CD4-positive, alpha-beta T cell treated with Interleukin-15 for 1 hour (primary cell): ENCODE measurements around the gene UQCRC1.
A peak's percentile ranks its signal among the peaks of the same experiment; 100 is the strongest.

Source experiments
- DNase-seq: peaks from one replicate; pipeline ENCODE4 v3.0.0-alpha.2; 2020

The UQCRC1 gene

DNA sequence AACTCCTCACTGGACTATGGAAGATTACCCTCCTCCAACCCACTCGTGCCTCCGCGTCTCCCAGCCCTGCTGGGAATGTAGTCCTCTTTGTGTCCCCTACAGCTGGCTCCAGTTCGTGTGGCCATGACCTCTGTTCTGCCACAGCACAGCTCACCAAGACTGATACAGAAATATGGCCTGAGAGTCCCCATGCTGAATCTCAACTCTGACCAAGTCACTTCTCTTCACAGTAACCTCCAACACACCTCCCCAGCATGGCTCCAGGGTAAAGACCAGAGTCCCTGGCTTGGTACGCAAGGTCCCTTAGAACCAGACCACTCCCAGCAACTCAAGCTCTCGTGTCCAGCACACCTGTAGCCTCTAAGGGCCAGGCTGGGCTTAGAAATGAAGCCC, 12.0 kb downstream of the UQCRC1 start:
- no peak for DNase-seq

DNA sequence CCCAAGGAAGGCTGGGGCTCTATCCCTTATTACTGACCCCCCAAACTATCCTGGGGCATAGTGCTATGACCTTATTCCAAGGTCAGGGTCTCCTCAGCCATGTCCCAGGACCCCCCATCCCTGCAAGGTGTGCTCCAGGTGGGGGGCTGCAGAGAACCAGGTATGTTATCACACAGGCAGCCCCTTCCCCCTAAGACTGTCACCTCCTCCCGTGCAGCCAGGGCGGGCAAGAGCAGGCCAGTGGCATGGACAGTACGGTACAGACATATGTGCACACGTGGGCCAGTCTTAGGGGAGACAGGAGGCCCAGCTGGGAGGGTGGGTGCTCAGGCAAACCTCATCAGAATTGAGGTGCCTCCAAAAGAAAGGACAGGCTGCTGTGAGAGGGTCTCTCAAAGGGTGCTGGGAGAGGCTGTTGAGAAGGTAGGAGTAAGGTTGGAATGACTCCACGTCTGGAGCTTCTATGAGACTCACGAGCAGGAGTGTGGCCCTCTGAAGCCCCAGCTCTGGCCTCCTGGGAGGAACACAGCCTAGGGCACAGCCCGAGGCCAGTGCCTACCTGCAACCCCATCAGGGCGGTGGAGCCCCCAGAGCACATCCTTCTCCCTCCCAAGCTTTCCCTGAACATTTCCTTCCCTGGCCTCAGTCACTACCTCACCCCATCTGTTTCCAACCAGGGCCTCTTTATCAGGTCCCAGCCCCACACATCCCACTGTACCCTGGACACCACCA, 12.6 kb downstream of the UQCRC1 start:
- no peak for DNase-seq

DNA sequence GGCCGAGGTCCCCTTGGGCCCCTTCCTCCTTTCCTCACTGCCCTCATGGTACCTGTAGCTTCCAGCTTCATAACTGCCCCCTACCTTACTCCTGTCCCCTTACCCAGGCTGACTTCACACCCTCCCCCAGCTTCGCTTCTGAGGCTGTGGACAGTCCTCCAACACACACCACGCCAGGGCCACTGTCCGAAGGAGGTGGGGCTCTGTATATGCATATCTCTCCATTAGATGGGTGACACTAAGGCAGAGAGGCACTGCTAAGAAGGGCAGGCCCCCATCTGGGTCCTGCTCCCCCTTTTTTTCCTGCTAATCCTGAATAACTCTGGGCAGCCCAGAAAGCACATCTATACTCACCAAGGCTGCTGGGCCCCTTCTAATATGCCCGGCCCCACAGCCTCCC, 13.3 kb downstream of the UQCRC1 start:
- no peak for DNase-seq

DNA sequence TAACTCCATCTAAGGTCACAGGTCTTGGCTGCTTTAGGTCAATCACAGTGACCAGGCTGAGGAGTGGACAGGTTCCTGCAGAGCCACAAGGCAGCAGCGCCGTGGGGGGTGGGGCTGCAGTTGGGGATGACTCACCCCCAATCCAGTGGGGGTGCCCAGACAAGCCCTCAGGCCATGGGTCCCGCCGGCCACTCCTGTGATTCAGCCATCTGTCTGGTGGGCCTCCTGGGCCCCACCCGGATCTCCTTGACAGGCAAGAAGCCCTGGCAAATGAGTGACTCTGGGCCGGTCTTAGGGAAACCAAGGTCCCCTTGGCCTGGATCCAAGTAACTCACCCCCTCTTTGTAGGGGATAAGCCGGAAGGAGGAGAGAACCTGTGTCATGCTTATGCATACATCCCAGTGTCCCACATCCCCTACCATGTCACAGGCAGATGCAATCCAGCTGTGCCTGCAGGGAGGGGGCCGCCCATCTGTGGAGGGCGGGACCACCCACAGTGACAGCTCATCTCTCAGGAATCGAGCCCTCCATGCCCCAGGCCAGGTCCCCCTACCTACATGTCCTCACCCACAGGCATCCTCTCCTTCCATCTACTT, 13.8 kb downstream of the UQCRC1 start:
- DNase-seq: peak; percentile 29

DNA sequence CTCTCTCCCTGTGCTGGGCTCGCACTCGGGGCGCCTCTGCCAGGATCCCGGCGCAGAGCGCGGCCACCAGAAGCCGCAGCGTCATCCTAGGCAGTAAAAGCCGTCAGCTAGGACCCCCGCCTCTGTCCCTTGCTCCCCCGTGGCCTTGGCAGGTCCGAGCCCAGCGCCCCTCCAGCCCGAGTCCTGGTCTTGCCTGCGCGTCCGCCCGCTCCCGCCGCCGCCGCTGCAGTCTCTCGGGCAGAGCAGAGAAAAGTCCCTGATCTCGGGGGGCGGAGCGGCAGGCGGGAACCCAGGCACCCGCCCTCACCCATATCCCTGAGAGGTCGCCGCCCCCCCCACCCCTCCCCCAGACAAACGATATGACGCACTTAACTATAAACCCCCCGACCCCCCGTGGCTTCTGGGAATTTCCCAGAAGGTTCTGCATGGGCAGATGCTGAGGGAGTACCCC, 14.3 kb downstream of the UQCRC1 start, which contains the start of gene COL7A1:
Gene COL7A1, minus strand, starts transcription at position 255 of the 451 bp plus-strand sequence. Its CDS starts 170 bp downstream, at position 85.
- no peak for DNase-seq

DNA sequence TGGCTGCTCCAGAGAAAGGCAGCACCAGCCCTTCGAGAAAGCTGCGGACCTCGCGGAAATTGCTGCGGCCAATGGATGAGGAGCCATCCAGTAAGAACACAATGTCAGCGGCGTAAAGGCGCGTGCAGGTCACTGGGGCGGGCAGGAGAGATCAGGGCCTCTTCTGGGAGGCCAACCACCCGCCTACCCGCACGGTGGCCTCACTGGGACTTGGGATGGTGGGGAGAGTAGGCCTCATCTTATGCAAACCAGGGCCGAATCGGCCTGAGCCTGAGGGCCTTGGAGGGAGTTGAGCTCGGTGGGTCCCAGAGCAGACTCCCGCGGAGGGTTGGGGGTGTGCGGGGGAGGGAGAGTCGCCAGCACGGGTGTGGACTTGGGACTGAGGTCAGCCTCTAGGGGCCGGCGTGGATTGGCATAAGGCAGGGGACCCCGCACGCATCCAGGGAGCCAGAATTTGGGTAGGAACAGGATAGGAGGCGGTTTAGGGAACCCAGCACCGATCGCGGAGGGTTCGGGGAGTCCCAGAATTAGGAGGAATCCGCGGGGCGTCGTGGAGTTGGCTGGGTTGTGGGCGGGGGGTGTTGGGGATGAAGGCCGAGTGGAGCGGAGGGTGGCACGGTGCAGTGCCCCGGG, 14.9 kb downstream of the UQCRC1 start:
- no peak for DNase-seq

DNA sequence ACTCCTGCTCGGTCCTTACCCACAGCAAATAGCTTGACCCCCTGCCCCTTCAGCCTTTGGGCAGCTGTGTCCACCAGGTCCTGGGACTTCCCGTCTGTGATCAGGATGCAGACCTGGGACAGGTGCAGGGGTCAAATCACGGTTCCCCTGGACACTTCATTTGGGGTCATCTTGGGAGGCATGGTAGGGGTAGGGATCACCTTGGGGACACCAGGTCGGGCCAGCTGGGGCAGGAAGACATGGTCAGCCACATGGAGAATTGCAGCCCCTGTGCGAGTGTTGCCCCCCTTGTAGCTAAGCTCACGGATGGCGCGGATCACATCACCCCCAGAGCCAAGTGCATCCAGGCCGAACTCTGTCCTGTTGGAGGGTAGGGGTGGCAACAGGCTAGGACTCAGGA, 16.1 kb downstream of the UQCRC1 start:
- no peak for DNase-seq

DNA sequence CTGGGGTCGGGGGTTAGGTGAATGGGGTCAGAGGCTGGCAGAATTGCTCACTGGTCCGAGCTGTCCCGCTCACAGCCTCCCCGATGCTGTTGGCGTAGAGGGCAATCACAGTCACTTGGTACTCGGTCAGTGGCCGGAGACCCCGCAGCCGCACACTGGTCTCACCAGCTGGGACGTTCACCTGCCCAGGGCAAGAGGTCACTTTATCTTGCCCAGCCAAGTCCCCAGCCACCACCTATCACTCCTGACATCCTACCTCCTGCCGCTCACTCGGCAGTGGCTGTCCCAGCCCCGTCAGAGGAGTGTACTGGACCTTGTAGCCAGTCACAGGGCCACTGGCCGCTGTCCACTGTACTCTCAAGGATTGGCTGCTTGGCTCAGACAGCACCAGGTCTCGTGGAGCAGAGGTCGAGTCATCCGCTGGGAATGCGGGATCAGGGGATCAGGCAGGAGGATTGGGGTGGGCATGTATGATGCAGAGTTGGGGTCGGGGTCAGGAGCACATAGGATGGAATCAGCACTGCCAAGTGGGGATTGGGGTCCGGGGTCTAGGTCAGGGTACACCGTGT, 16.8 kb downstream of the UQCRC1 start:
- no peak for DNase-seq

DNA sequence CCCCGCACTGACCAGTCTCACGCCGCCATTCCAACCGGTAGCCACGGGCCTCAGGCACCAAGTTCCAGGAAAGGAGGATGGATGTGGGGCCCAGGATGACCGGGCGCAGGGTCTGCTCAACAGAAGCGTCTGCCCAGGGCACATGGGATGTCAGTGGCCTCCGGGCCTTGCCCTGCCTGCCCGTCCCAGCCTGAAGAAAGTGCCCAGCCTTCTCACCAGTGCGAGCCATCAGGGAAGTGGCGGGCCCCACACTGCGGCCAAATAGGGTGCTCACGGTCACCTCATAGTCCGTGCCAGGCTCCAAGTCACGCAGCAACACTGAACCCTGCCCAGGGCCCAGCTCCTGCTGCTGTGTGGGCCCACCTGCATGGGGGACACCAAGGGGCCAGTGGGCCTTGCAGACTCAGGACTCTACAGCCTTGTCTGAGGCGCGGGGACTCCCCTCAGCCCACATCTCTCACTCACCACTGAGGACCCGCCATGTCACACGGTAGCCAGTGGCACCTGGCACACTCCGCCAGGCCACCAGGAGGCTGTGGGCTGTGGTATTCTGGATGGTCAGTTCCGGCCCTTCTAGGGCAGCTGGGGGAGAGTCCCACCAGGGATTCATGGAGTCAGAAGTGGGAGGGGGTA, 17.4 kb downstream of the UQCRC1 start:
- no peak for DNase-seq

DNA sequence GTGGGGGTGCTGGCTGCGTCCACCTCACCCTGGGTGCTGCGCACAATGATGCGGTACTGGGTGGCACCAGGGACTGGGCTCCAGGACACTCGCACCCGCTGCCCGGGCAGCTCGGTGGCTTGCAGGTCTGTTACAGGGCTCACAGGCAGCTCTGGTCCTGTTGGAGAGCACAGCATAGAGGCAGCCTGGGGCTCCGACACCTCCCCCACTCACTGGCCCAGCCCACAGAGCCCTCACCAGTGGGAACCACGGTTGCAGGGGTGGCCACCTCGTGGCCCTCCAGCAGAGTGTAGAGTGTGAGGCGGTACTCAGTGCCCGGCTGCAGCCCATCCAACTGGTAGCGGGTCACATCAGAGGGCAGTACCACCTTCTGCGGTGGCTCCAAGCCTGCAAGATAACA, 18.0 kb downstream of the UQCRC1 start:
- DNase-seq: no peak

DNA sequence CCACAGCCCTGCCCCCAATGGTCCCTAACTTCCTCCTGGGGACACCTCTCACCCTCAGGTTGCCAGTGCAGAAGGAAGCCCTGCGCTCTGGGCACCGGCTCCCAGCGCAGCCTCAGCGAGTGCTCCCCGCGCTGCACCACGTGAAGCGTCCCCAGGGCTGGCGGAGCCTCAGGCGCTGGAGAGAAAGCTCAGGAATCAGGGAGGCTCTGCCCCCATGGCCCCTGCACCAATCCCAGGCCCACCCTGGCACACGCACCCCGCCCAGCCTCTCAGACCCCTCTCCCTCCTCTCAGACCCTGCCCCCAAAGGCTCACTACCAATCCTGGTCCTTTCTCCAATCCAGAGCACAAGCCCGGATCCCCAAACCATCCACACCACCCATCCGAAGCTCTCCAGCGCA, 21.2 kb downstream of the UQCRC1 start:
- no peak for DNase-seq

DNA sequence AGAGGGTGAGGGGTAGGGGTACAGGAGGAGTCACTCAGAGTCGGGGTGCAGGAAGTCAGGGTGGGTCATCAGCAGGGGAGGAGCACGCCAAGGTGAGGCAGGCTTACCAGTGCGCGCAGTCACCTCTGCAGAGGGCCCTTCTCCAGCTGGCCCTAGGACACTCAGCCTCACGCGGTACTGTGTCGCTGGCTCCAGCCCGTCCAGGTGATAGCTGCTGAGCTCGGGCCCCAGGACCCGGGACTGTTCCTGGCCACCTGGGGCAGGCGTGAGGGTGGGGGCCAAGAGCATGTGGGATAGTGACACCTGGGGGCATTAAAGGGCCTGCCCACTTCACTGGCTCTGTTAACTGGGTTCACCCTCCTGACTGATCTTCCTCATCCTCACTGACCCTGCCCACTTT, 21.8 kb downstream of the UQCRC1 start:
- no peak for DNase-seq

DNA sequence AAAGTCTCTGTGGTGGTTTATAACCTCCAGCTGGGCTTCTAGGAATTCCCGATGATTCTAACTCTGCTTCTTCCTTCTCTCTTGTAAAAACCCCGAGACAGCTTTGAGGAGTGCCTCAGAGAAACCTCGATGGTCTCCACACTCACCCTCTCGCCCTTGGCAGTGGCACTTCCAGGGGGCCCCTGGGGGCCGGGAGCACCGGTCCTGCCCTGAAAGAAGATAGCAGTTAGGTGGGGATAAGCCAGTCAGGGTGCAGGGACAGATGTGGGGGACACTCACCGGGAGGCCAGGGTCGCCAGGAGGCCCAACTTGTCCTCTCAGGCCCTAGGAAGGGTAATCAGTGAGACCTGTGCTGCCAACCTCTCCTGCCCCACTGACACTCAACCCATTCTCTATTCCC, 24.0 kb downstream of the UQCRC1 start:
- DNase-seq: no peak

DNA sequence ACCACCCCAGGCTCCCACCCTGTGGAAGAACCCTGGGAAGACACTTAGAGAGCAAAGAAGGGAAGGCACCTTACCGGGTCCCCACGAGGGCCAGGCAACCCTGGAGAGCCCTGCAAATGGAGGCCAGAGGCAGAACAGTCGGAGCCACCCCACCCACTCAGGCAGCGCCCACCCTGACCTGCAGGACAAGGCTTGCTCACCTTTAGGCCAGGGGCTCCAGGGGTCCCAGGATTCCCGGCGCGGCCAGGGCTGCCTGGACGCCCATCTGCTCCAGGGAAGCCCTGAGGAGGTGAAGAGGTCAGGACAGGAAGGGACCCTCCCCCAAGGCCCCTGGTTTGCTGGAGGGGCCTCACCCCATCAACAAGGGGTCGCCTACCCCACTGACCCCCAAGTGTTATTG, 24.6 kb downstream of the UQCRC1 start:
- no peak for DNase-seq

DNA sequence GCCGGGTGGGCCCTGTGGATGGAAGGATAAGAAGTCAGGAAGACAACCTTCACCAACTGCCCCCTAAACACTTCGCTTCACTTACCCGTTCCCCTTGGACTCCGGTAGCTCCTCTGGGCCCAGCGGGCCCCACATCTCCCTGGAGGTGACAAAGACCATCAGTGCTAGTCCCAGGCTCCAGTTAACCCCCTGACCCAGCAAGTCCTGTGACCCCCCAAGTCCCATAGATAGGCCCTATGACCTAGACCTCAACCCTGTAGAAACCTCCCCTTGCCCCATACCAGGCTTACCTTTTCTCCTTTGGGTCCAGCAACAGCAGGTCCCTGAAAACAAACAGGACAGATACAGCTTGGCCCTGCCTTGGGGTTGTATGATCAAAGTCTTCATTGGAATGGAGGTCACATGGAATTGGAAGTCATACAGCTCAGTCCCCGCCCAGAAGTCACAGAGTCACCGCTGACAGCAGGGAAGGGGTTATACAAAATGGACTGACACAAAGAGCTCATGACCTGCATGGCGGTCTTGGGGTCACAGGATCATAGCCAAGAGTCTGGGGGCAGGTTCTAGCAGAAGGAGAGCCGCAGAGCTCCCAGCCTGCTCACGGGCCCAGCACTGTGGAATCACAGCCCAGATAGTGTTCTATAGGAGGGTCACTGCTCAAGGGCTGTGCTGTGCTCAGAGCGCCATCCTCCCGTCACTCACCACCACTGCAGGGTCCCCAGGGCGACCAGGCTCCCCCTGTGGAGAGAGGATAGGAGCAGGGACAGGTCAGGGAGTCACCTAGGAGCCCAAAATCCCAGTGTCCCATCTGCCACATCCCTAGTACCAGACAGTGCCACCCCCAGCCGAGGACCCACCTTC, 27.6 kb downstream of the UQCRC1 start:
- no peak for DNase-seq

DNA sequence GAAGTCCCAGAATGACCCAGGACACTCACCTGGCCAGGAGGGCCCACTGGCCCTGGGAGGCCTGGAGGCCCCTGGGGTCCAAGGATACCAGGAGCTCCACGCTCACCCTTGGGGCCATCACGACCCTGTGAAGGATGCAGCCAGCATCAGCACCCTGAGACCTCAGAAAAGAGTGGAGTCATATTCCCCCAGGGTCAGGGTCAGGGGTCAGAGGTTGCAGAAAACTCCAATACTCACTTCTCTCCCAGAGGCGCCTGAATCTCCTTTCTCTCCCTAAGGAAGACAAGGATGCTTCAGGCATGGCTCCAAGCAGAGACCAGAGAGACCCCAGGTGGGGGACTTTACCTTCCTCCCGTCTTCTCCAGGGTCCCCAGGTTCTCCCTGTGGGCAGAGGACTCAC, 32.8 kb downstream of the UQCRC1 start:
- DNase-seq: no peak

DNA sequence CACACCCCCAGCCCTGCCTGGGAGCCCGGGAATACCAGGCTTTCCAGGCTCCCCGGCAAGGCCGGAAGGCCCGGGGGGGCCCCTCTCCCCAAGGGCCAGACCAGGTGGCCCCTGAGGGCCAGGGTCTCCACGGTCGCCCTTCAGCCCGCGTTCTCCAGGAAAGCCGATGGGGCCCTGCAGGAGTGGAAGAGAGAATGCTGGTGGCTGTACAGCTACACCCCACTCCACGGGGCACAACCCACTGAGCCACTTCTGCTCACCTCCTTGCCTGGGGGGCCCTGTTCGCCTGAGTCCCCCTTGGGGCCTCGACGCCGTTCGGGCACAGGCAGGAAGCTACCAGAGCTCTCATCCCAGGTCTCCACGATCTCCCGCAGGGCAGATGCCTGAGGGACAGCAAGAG, 34.1 kb downstream of the UQCRC1 start:
- DNase-seq: no peak

DNA sequence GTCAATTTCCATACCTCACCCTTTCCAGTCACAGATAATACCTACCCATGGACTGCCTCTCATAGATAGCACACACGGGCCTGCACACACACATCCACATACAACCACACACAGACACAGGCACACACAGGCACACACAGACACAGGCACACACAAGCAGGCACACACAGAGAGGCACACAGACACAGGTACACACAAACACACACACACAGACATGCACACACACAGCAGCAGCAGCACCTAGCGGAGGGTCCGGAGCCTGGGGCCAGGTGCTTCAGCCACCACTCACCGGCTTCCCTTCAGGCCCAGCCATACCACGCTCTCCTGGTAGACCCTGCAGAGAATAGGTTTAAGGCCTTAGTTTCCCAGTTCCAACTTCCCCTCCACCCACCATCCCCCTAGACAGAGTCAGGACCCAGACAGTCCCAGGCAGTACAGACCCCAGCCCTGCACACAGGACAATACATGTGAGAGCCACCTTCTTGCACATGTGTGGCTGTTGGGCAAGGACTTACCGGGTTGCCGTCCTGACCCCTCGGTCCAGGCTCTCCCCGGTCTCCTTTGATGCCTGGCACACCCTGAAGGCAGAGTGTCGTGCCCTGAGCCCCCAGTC, 35.4 kb downstream of the UQCRC1 start:
- no peak for DNase-seq

DNA sequence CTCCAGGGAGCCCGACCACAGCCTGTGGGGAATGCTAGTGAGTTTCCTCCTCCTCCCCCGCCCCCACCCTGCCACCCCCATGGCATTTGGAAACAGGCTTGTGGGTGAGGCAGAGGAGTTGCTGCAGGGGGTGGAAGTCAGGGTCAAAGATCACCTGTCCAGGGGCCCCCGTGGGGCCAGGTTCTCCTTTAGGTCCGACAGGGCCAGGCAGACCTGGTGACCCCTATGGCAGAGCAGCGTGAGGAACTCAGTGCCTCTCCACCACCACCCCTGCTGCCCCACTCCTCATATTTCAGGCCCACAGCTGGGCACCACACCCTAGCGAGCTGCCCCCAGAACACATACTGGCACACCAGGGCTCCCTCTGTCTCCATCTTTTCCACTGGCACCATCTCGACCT, 36.9 kb downstream of the UQCRC1 start:
- DNase-seq: no peak

DNA sequence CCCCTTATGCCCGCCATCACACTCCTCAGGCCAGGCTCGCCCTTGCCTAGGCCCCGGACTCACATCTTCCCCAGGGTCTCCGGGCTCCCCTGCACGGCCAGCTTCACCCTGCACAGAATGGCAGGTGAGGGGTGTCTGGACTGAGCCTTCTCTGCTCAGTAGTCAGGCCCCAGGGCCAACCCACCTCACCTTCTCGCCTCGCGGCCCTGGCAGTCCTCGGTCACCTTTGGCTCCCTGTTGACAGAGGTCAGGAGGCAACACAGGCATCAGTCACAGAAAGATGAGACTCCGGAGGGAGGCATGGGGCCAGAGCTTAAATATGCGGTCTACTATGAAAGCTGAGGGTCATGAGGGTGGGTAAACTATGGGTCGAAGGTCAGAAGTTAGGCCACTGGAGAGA, 37.5 kb downstream of the UQCRC1 start:
- DNase-seq: no peak

DNA sequence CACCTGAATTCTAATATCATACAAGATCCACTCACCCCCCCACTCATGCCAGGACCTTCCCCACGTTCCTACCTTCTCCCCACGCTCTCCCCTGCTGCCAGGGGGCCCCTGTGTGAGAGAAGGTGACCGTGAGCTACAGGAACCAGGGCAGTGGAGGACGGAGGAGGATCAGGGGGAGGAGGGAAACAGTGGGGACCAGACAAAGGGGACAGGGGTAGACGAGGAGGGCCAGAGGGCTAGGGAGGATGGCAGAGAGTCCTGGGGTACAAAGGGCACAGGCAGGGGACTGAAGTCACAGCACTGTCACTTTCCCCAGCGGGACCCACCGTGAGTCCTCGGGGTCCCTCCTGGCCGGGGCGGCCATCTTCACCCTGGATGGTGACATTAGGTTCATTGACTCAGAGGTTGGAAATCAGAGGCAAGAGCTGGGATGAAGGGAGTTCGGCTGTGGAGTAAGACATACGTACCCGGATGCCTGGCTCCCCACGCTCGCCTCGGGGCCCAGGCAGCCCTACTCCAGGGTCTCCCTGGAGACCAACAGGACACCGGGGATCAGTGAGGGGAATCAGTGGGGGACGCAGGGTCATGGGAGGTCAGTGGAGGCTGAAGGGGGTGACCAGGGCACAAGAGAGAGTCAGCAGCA, 39.5 kb downstream of the UQCRC1 start:
- DNase-seq: no peak

DNA sequence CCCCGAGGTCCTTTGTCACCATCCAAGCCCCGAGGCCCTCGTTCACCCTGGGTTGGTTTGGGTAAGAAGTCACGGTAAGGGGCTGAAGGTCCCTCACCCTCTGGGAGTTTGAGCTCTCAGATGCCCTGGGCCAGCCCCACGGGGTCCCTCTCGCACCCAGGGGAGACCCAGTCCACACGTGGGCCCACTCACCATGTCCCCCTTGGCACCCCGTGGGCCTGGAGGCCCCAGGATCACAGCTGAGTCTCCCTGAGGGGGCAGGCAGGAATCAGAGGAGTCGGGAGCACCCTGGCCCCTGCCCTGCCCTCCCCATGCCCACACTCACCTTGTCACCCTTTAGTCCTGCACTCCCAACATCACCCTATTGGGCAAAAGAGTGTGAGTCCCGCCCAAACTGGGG, 40.0 kb downstream of the UQCRC1 start:
- DNase-seq: no peak
